ENCODE results near the gene DAB2IP. TPM values are rescaled to one million over a fixed set of nuclear protein-coding genes. Genes with fewer than 3 reads are reported as not detected.

DAB2IP gene
- total RNA-seq, 2 donors from 2014 or later, result 70.7 to 71.0 TPM

DNA sequence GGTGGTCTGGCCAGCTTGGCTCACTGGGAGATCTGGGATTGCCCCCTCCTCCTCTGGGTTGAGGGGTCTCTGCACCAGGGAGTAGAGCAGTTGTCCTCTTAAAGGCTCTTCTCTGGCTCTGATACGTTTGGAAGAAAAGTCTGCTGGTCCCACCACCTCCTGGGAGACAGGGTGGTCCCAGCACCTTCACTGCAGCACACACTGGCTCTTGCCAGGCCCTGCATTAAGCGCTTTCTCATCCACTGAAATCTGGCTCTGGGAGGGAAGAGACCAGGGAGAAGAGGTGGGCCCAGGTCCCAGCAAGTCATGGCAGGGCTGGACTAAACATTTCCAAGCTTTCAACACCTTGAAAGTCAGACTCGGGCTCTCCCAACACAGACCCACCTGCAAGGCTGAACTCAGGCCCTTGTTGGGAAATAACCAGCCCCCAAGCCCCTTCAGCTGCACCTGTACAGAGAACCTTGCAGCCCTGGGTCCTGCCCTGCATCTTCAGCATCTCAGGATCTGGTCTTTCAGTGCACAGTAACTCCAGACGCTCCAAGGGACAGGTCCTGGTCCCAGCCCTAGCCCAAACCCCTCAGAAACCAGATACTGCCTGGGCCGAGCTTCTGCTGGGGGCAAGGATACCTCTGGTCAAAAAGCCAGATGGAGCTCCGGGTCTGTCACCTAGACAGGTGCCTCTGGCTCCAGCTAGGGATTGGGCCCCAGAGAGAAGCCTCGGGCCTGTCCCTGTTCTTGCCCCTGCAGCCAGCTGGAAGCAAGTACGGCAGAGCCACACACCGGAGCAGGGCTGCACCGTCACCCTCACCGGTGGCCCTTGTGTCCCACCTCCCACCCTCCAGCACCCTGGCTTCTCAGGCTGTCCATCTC lies 134.5 kb downstream of the DAB2IP start:
- peaks cover 6% of the 10 kb centered on the region for H3K9me3 Mint-ChIP-seq
- no peak overlapping the region for H3K27ac Mint-ChIP-seq
- TF ChIP-seq, protein P1, sequence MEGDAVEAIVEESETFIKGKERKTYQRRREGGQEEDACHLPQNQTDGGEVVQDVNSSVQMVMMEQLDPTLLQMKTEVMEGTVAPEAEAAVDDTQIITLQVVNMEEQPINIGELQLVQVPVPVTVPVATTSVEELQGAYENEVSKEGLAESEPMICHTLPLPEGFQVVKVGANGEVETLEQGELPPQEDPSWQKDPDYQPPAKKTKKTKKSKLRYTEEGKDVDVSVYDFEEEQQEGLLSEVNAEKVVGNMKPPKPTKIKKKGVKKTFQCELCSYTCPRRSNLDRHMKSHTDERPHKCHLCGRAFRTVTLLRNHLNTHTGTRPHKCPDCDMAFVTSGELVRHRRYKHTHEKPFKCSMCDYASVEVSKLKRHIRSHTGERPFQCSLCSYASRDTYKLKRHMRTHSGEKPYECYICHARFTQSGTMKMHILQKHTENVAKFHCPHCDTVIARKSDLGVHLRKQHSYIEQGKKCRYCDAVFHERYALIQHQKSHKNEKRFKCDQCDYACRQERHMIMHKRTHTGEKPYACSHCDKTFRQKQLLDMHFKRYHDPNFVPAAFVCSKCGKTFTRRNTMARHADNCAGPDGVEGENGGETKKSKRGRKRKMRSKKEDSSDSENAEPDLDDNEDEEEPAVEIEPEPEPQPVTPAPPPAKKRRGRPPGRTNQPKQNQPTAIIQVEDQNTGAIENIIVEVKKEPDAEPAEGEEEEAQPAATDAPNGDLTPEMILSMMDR (conservative IDR thresholded peaks at IDR 0.05), result no peak

DNA sequence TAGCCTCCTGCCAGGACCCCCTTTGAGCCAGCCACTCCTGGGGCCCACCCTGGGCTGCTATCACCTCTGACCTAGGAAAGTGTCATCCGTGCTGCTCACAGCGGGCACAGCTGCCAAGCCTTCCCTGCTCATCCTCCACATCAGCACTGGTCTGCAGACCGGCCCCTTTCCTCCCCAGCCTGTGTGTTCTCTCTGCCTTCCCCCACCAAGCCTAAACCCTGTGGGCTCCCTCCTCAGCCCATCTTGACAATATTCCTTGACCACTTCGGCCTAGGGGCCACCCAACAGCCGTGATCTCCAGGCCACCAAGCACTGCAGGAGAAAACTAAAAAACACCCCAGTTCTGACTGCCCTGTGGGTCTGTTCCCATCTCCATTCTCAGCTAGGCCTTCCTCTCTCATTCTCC lies 135.1 kb downstream of the DAB2IP start:
- Histone ChIP-seq H3K36me3 (ENCODE audit: control insufficient read depth, insufficient read depth, low read length) (peaks cover 4% of the 10 kb centered on the region), H3K9ac (ENCODE audit: extremely low read depth, low read length, poor library complexity, severe bottlenecking) (no peak overlapping the region), H3K9me3 (ENCODE audit: control insufficient read depth, low read length) (no peaks in the 10 kb centered on the region), H3K27me3 (ENCODE audit: control insufficient read depth, insufficient read depth, low read length, poor library complexity, severe bottlenecking) (no peaks in the 10 kb centered on the region), H3K4me3 (ENCODE audit: low read length) (no peak overlapping the region), H3K4me1 (ENCODE audit: control insufficient read depth, insufficient read depth, low read length) (no peaks in the 10 kb centered on the region), H3K27ac (ENCODE audit: low read depth, low read length) (no peak overlapping the region)
- Mint-ChIP-seq H3K27me3 (ENCODE audit: insufficient read depth) (peaks cover 16% of the 10 kb centered on the region), H3K27ac (peak overlapping the region; percentile 75), H3K9me3 (peaks cover 11% of the 10 kb centered on the region), H3K4me3 (no peak overlapping the region), H3K36me3 (ENCODE audit: low read depth) (peaks cover 15% of the 10 kb centered on the region), H3K4me1 (peaks cover 13% of the 10 kb centered on the region)
- TF ChIP-seq, protein P1 (conservative IDR thresholded peaks at IDR 0.05), result no peak
- 92 to 100% methylated on average over 4 to 5 of the region's 5 CpGs for WGBS, 2 experiments (ENCODE audit: insufficient coverage in 1 of 2, insufficient read length in 1 of 2)
- DNase-seq, result peak; percentile 49

More for the DNA sequence above, 134.5 kb downstream of the DAB2IP start:
- peaks cover 10% of the 10 kb centered on the region for H3K36me3 ChIP-seq (ENCODE audit: control insufficient read depth, insufficient read depth, low read length)
- no peak overlapping the region for H3K4me3 Mint-ChIP-seq
- peak; percentile 39 for DNase-seq
- H3K36me3 Mint-ChIP-seq (ENCODE audit: low read depth), result peaks cover 21% of the 10 kb centered on the region
- H3K4me3 ChIP-seq (ENCODE audit: low read length), result no peak overlapping the region
- no peak overlapping the region for H3K9ac ChIP-seq (ENCODE audit: extremely low read depth, low read length, poor library complexity, severe bottlenecking)
- no peak overlapping the region for H3K27ac ChIP-seq (ENCODE audit: low read depth, low read length)
- H3K27me3 ChIP-seq (ENCODE audit: control insufficient read depth, insufficient read depth, low read length, poor library complexity, severe bottlenecking), result no peaks in the 10 kb centered on the region
- no peaks in the 10 kb centered on the region for H3K4me1 ChIP-seq (ENCODE audit: control insufficient read depth, insufficient read depth, low read length)
- H3K9me3 ChIP-seq (ENCODE audit: control insufficient read depth, low read length), result no peaks in the 10 kb centered on the region
- H3K27me3 Mint-ChIP-seq (ENCODE audit: insufficient read depth), result peaks cover 9% of the 10 kb centered on the region
- 93 to 100% methylated on average over 10 to 11 of the region's 11 CpGs for WGBS, 2 experiments (ENCODE audit: insufficient coverage in 1 of 2, insufficient read length in 1 of 2)
- H3K4me1 Mint-ChIP-seq, result peaks cover 13% of the 10 kb centered on the region

DNA sequence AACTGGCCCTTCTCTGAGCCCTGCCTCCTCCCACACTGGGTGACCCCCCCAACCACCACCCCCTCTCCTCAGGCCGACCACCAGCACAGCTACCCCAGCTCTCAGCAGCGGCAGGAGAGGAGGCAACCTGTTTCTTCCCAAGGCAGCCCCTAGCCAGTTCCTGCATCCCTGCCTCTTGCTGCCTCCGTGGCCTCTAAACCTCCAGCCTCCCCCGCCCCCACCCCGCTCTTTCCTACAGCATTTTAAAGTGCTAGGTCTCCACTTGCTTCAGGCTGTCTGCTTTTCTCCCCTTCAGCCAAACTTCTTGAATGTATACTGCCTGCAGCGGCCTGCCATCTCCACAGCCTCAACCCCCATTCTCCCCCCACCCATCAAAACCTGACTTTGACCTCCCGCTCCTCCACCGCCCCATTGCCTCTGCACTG lies 135.6 kb downstream of the DAB2IP start:
- Mint-ChIP-seq H3K36me3 (ENCODE audit: low read depth) (peaks cover 10% of the 10 kb centered on the region), H3K27me3 (ENCODE audit: insufficient read depth) (peaks cover 20% of the 10 kb centered on the region), H3K27ac (peak overlapping the region; percentile 75), H3K4me1 (peaks cover 13% of the 10 kb centered on the region), H3K4me3 (no peak overlapping the region), H3K9me3 (peaks cover 14% of the 10 kb centered on the region)
- 89 to 98% methylated on average over 6 to 8 of the region's 8 CpGs for WGBS, 2 experiments (ENCODE audit: insufficient coverage in 1 of 2, insufficient read length in 1 of 2)
- no peak overlapping the region for H3K9ac ChIP-seq (ENCODE audit: extremely low read depth, low read length, poor library complexity, severe bottlenecking)
- no peaks in the 10 kb centered on the region for H3K36me3 ChIP-seq (ENCODE audit: control insufficient read depth, insufficient read depth, low read length)
- no peaks in the 10 kb centered on the region for H3K9me3 ChIP-seq (ENCODE audit: control insufficient read depth, low read length)
- H3K27me3 ChIP-seq (ENCODE audit: control insufficient read depth, insufficient read depth, low read length, poor library complexity, severe bottlenecking), result no peaks in the 10 kb centered on the region
- peak; percentile 56 for DNase-seq
- TF ChIP-seq, protein P1 (conservative IDR thresholded peaks at IDR 0.05), result no peak
- H3K27ac ChIP-seq (ENCODE audit: low read depth, low read length), result no peak overlapping the region
- H3K4me1 ChIP-seq (ENCODE audit: control insufficient read depth, insufficient read depth, low read length), result no peaks in the 10 kb centered on the region
- H3K4me3 ChIP-seq (ENCODE audit: low read length), result no peak overlapping the region
